A549 treated with RU486 at 1 μM for 4 hours (cell line): Measurements from ENCODE around the gene ANLN. TPM values are rescaled to one million over a fixed set of nuclear protein-coding genes. Genes with fewer than 3 reads are reported as not detected.

Experiments used
- total RNA-seq: library from RNA; stranded (reverse); fragments of 200-300 nt; extraction: Qiagen RNA extraction; gene quantifications from 5 replicates; pipeline ENCODE4 v1.2.3, GENCODE V29; 2022; ENCODE audit warnings: low read depth

Gene ANLN
- total RNA-seq, result 40.7 to 81.3 TPM (median 66.2 TPM) in 5 replicates

DNA sequence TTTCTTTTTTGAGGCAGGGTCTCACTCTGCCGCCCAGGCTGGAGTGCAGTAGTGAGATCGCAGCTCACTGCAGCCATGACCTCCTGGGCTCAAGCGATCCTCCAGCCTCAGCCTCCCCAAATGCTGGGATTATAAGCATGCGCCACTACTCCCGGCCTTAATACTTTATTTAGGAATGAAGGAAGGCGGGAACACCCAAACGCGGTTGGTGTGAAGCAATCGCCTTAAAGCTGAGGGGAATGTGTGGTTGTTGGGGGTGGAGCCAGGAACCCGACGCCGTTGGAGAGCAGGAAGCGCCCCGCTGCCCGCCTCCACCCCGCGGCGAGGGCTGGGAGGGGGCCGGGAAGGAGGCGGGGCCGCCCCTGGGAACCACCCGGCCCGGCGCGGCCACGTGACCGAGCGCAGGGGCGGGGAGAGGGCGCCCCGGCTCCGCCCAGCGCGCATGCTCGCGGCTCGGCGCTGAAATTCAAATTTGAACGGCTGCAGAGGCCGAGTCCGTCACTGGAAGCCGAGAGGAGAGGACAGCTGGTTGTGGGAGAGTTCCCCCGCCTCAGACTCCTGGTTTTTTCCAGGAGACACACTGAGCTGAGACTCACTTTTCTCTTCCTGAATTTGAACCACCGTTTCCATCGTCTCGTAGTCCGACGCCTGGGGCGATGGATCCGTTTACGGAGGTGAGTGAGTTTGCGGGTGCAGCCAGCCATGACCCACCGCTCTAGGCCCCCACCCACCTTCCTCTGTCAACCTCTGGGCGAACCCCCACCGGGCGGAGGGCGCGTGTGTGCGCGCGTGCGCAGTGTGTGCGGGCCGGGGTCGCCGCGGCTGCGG is at the start of gene ANLN:
ANLN (plus strand) TSS at position 492 of the 828 bp plus-strand sequence; CDS start at position 657, 165 bp downstream.

Other genes with a start within 250 kb of the ANLN start
- gene EEPD1, start 236.6 kb upstream of the ANLN start, total RNA-seq, result 44.0 to 61.6 TPM (median 53.5 TPM) in 5 replicates